Measurements from ENCODE around the gene BCR. TPM values are rescaled to one million over a fixed set of nuclear protein-coding genes. Genes with fewer than 3 reads are reported as not detected.

The BCR gene
- polyA plus RNA-seq, 1 donor (not counting 4 experiments of a cell fraction or from before 2014, with no cell fraction given) = 25.8 TPM

- no peaks in the 10 kb centered on the region for H4K20me1 ChIP-seq (ENCODE audit: control insufficient read depth, extremely low read depth, insufficient read depth, low read length)
- FAIRE-seq (no peak), DNase-seq (ENCODE audit: low read depth, low spot score) (no peak)
- no peak overlapping the region for H3K27ac ChIP-seq (ENCODE audit: control insufficient read depth, insufficient read depth, low read length)
- H3K4me2 ChIP-seq (ENCODE audit: control insufficient read depth, extremely low read depth, insufficient read depth, low read depth, low read length) = no peak overlapping the region
- no peaks in the 10 kb centered on the region for H3K27me3 ChIP-seq (ENCODE audit: control insufficient read depth, extremely low read depth, insufficient read depth, low read length)
- H3K9me3 ChIP-seq (ENCODE audit: control insufficient read depth, low read depth, low read length) = no peaks in the 10 kb centered on the region
- no peaks in the 10 kb centered on the region for H3K4me1 ChIP-seq (ENCODE audit: control insufficient read depth, extremely low read depth, insufficient read depth, low read length)
- no peak overlapping the region for H2AFZ ChIP-seq (ENCODE audit: control insufficient read depth, low read length)
- dilution Hi-C loops (cut with MboI; ENCODE audit: extremely low pct_ligation_motif_present, low sequenced_read_pairs) = no loop called here
- H3K4me3 ChIP-seq (ENCODE audit: control insufficient read depth in 2 of 3, extremely low read depth in 1 of 3, insufficient read depth in 2 of 3, low read depth in 1 of 3, low read length in 3 of 3) = no peak overlapping the region
- no peaks in the 10 kb centered on the region for H3K79me2 ChIP-seq (ENCODE audit: control insufficient read depth, insufficient read depth, low read length)
- peaks cover 15 to 25% of the 10 kb centered on the region in 2 experiments for H3K36me3 ChIP-seq (ENCODE audit: control insufficient read depth in 2 of 2, extremely low read depth in 1 of 2, insufficient read depth in 2 of 2, low read length in 2 of 2)
- TF ChIP-seq CTCF (optimal IDR thresholded peaks at IDR 0.05 in 1 of 3, IDR thresholded peaks at IDR 0.05 in 1 of 3, conservative IDR thresholded peaks at IDR 0.05 in 1 of 3; ENCODE audit: extremely low read depth in 1 of 3, insufficient read depth in 2 of 3, low read length in 3 of 3) (no peak), EZH2 (IDR thresholded peaks at IDR 0.05; ENCODE audit: low read length) (no peak)
- no peak overlapping the region for H3K9ac ChIP-seq (ENCODE audit: control insufficient read depth, extremely low read depth, insufficient read depth, low read length)
- no peaks in the 10 kb centered on the region for H3K9me1 ChIP-seq (ENCODE audit: control insufficient read depth, extremely low read depth, insufficient read depth, low read length)
These were observed 120.2 kb downstream of the BCR start for GRCh38 chr22:23300476-23300875.

GRCh38 chr22:23301591-23301990 lies 121.3 kb downstream of the BCR start:
- H3K36me3 ChIP-seq (ENCODE audit: control insufficient read depth in 2 of 2, extremely low read depth in 1 of 2, insufficient read depth in 2 of 2, low read length in 2 of 2) = peaks cover 13 to 27% of the 10 kb centered on the region in 2 experiments

More at GRCh38 chr22:23301591-23301990, 121.3 kb downstream of the BCR start:
- Histone ChIP-seq H4K20me1 (ENCODE audit: control insufficient read depth, extremely low read depth, insufficient read depth, low read length) (no peaks in the 10 kb centered on the region), H3K4me3 (ENCODE audit: control insufficient read depth in 2 of 3, extremely low read depth in 1 of 3, insufficient read depth in 2 of 3, low read depth in 1 of 3, low read length in 3 of 3) (no peak overlapping the region), H3K4me2 (ENCODE audit: control insufficient read depth, extremely low read depth, insufficient read depth, low read depth, low read length) (no peak overlapping the region), H3K9me3 (ENCODE audit: control insufficient read depth, low read depth, low read length) (no peaks in the 10 kb centered on the region), H3K27me3 (ENCODE audit: control insufficient read depth, extremely low read depth, insufficient read depth, low read length) (no peaks in the 10 kb centered on the region), H3K4me1 (ENCODE audit: control insufficient read depth, extremely low read depth, insufficient read depth, low read length) (no peaks in the 10 kb centered on the region), H2AFZ (ENCODE audit: control insufficient read depth, low read length) (no peak overlapping the region), H3K27ac (ENCODE audit: control insufficient read depth, insufficient read depth, low read length) (no peak overlapping the region), H3K9me1 (ENCODE audit: control insufficient read depth, extremely low read depth, insufficient read depth, low read length) (no peaks in the 10 kb centered on the region), H3K9ac (ENCODE audit: control insufficient read depth, extremely low read depth, insufficient read depth, low read length) (no peak overlapping the region), H3K79me2 (ENCODE audit: control insufficient read depth, insufficient read depth, low read length) (no peaks in the 10 kb centered on the region)
- TF ChIP-seq EZH2 (IDR thresholded peaks at IDR 0.05; ENCODE audit: low read length) = no peak
- no peak for TF ChIP-seq CTCF (optimal IDR thresholded peaks at IDR 0.05 in 1 of 3, IDR thresholded peaks at IDR 0.05 in 1 of 3, conservative IDR thresholded peaks at IDR 0.05 in 1 of 3; ENCODE audit: extremely low read depth in 1 of 3, insufficient read depth in 2 of 3, low read length in 3 of 3)
- DNase-seq (ENCODE audit: low read depth, low spot score) = no peak
- dilution Hi-C loops (cut with MboI; ENCODE audit: extremely low pct_ligation_motif_present, low sequenced_read_pairs) = no loop called here
- no peak for FAIRE-seq
